Keratinocyte (primary cell): Measurements from ENCODE around the gene HOTAIR. TPM values are rescaled to one million over a fixed set of nuclear protein-coding genes. Genes with fewer than 3 reads are reported as not detected.

ENCODE experiments used
- DNase-seq: peaks from one replicate; pipeline ENCODE4 v3.0.0-alpha.2; 2011; ENCODE audit warnings: low read depth, missing footprints, low spot score
- FAIRE-seq: peaks from 2 replicates; lab custom pipeline; 2011; peaks lifted over from hg19 to GRCh38; lab: Jason Lieb, UNC
- H2AFZ ChIP-seq: 2 replicates; pipeline ENCODE4 v1.6.0; 2012; ENCODE audit warnings: low read length, control low read depth, inconsistent platforms; ENCODE audit not compliant: control insufficient read depth
- H3K27ac ChIP-seq: 2 replicates; pipeline ENCODE4 v1.5.1; 2011; ENCODE audit warnings: low read length; ENCODE audit not compliant: control insufficient read depth, insufficient read depth
- H3K27me3 ChIP-seq: 3 replicates; pipeline ENCODE4 v1.6.0; 2011; ENCODE audit warnings: low read length; ENCODE audit not compliant: control insufficient read depth, insufficient read depth; ENCODE audit errors: extremely low read depth
- H3K36me3 ChIP-seq, 2 experiments: 2 replicates in 1 of 2; 3 replicates in 1 of 2; pipeline ENCODE4 v1.5.1; 2011; ENCODE audit warnings: low read length in 2 of 2, mild to moderate bottlenecking in 1 of 2; ENCODE audit not compliant: control insufficient read depth in 2 of 2, insufficient read depth in 2 of 2; ENCODE audit errors: extremely low read depth in 1 of 2
- H3K4me1 ChIP-seq: 3 replicates; pipeline ENCODE4 v1.5.1; 2011; ENCODE audit warnings: low read length; ENCODE audit not compliant: control insufficient read depth, insufficient read depth; ENCODE audit errors: extremely low read depth
- H3K4me2 ChIP-seq: 3 replicates; pipeline ENCODE4 v1.6.0; 2011; ENCODE audit warnings: low read depth, low read length; ENCODE audit not compliant: control insufficient read depth, insufficient read depth; ENCODE audit errors: extremely low read depth
- H3K4me3 ChIP-seq, 3 experiments: fragments of 200-600 bp in 1 of 3; sonication (generic) in 1 of 3; 2 replicates in 2 of 3; 3 replicates in 1 of 3; pipeline ENCODE4 v1.5.1; 2011 to 2016; ENCODE audit warnings: low read length in 3 of 3, mild to moderate bottlenecking in 3 of 3, control low read depth in 2 of 3, inconsistent platforms in 1 of 3, low read depth in 1 of 3, mixed read lengths in 1 of 3, mixed run types in 1 of 3, moderate library complexity in 1 of 3; ENCODE audit not compliant: control insufficient read depth in 2 of 3, insufficient read depth in 2 of 3; ENCODE audit errors: extremely low read depth in 1 of 3
- H3K79me2 ChIP-seq: 2 replicates; pipeline ENCODE4 v1.6.0; 2012; ENCODE audit warnings: low read length; ENCODE audit not compliant: control insufficient read depth, insufficient read depth
- H3K9ac ChIP-seq: 3 replicates; pipeline ENCODE4 v1.6.0; 2011; ENCODE audit warnings: low read length; ENCODE audit not compliant: control insufficient read depth, insufficient read depth; ENCODE audit errors: extremely low read depth
- H3K9me1 ChIP-seq: 3 replicates; pipeline ENCODE4 v1.6.0; 2011; ENCODE audit warnings: low read length; ENCODE audit not compliant: control insufficient read depth, insufficient read depth; ENCODE audit errors: extremely low read depth
- H3K9me3 ChIP-seq: 2 replicates; pipeline ENCODE4 v1.5.1; 2012; ENCODE audit warnings: low read depth, low read length; ENCODE audit not compliant: control insufficient read depth
- H4K20me1 ChIP-seq: 3 replicates; pipeline ENCODE4 v1.6.0; 2011; ENCODE audit warnings: low read length; ENCODE audit not compliant: control insufficient read depth, insufficient read depth; ENCODE audit errors: extremely low read depth
- CTCF ChIP-seq, 3 experiments: IDR thresholded peaks in 1 of 3; conservative IDR thresholded peaks in 1 of 3; optimal IDR thresholded peaks in 1 of 3; 2 replicates in 2 of 3; 3 replicates in 1 of 3; pipeline versions ENCODE3 to v1.5.1; 2011; ENCODE audit warnings: low read length in 3 of 3, mild to moderate bottlenecking in 3 of 3, moderate library complexity in 2 of 3, control low read depth in 1 of 3, inconsistent platforms in 1 of 3; ENCODE audit not compliant: insufficient read depth in 2 of 3; ENCODE audit errors: extremely low read depth in 1 of 3
- EZH2 ChIP-seq: IDR thresholded peaks from one replicate; pipeline ENCODE4 v1.6.1; 2012; ENCODE audit warnings: inconsistent platforms, mild to moderate bottlenecking, low read length, moderate library complexity
- dilution Hi-C: fragments of 300-500 bp; cut with MboI; formaldehyde crosslinking; loops from one replicate; pipeline ENCODE4 v1.7.0; 2020; ENCODE audit warnings: low sequenced_read_pairs; ENCODE audit not compliant: extremely low pct_ligation_motif_present
- polyA plus RNA-seq, 5 experiments: library from polyadenylated mRNA; depleted of rRNA in 3 of 5; stranded (reverse) in 3 of 5; stranded (forward) in 1 of 5; unstranded in 1 of 5; fragments of >200 nt; gene quantifications; 1 replicate in 1 of 5; 2 replicates in 3 of 5; 3 replicates in 1 of 5; pipeline versions ENCODE4 v1.2.1 to v1.2.3, GENCODE V29; 2011 to 2012; ENCODE audit warnings: missing spikeins in 2 of 5, low read depth in 1 of 5, low replicate concordance in 1 of 5
- small RNA-seq, 3 experiments: library from RNA; depleted of rRNA; stranded (forward); fragments of <200 nt; gene quantifications; one replicate each; pipeline ENCODE3, GENCODE V24; 2012; ENCODE audit warnings: low read depth in 3 of 3, low replicate concordance in 1 of 3; ENCODE audit not compliant: insufficient read length in 3 of 3

HOTAIR gene
- polyA plus RNA-seq, 1 donor (not counting 4 experiments of a cell fraction or from before 2014, with no cell fraction given), result 4.0 TPM

- no peaks in the 10 kb centered on the region for H3K4me1 ChIP-seq
- no peak overlapping the region for H3K27ac ChIP-seq
- H4K20me1 ChIP-seq, result no peaks in the 10 kb centered on the region
- H3K36me3 ChIP-seq, result no peaks in the 10 kb centered on the region
- no peaks in the 10 kb centered on the region for H3K27me3 ChIP-seq
- DNase-seq (no peak), FAIRE-seq (no peak)
- no peak overlapping the region for H3K4me3 ChIP-seq
- no peak overlapping the region for H3K9ac ChIP-seq
- no peak for TF ChIP-seq EZH2
- no peak for TF ChIP-seq CTCF (optimal IDR thresholded peaks at IDR 0.05 in 1 of 3, IDR thresholded peaks at IDR 0.05 in 1 of 3, conservative IDR thresholded peaks at IDR 0.05 in 1 of 3; ENCODE audit: extremely low read depth in 1 of 3, insufficient read depth in 2 of 3, low read length in 3 of 3)
- H3K79me2 ChIP-seq, result no peaks in the 10 kb centered on the region
- H3K9me1 ChIP-seq, result no peaks in the 10 kb centered on the region
- H3K9me3 ChIP-seq, result no peaks in the 10 kb centered on the region
- H3K4me2 ChIP-seq, result no peak overlapping the region
- H2AFZ ChIP-seq, result no peak overlapping the region
- dilution Hi-C loops, result no loop called here
These were observed 57.7 kb downstream of the HOTAIR start for GRCh38 chr12:53916788-53917655.

Small RNA genes within 50 kb of the gene (small RNA-seq; reads per million reads assigned to genes)
- gene AC012531.3, result 0 reads per million in 3 experiments
- 0 reads per million in 3 experiments for gene AC012531.4
- gene MIR196A2, result 0.27 to 2.3 (median 0.67) reads per million in 3 experiments
- 0 reads per million in 3 experiments for gene RF01905
- 0 reads per million in 3 experiments for gene RF01906

Other genes starting within 250 kb of the HOTAIR start
- gene CALCOCO1, start 247.5 kb downstream of the HOTAIR start, polyA plus RNA-seq, result 51.8 to 142 TPM (median 67.3 TPM) in 3 replicates
- gene CISTR, start 223.0 kb downstream of the HOTAIR start, polyA plus RNA-seq, result not detected in 3 replicates
- 4.8 to 5.6 TPM (median 5.2 TPM) in 3 replicates for gene HOXC13, start 36.1 kb downstream of the HOTAIR start, polyA plus RNA-seq
- gene HOXC12, start 20.1 kb downstream of the HOTAIR start, polyA plus RNA-seq, result 0.35 to 1.2 TPM (median 0.47 TPM) in 3 replicates
- 1.2 to 2.4 TPM (median 1.6 TPM) in 3 replicates for gene HOXC11, start 1.8 kb downstream of the HOTAIR start, polyA plus RNA-seq
- 7.3 to 33.1 TPM (median 14.1 TPM) in 3 replicates for gene HOXC10, start 10.2 kb upstream of the HOTAIR start, polyA plus RNA-seq
- gene HOXC9, start 25.2 kb upstream of the HOTAIR start, polyA plus RNA-seq, result 1.1 to 3.3 TPM (median 1.8 TPM) in 3 replicates
- 1.8 to 3.8 TPM (median 2.0 TPM) in 3 replicates for gene HOXC8, start 34.0 kb upstream of the HOTAIR start, polyA plus RNA-seq
- gene HOXC6, start 53.5 kb upstream of the HOTAIR start, polyA plus RNA-seq, result 3.7 to 5.6 TPM (median 4.7 TPM) in 3 replicates
- gene HOXC5, start 58.1 kb upstream of the HOTAIR start, polyA plus RNA-seq, result 0.18 to 0.73 TPM (median 0.33 TPM) in 3 replicates
- gene HOXC4, start 78.9 kb upstream of the HOTAIR start, polyA plus RNA-seq, result 0.81 to 1.8 TPM (median 1.8 TPM) in 3 replicates
- gene SMUG1, start 214.0 kb upstream of the HOTAIR start, polyA plus RNA-seq, result 38.6 to 45.3 TPM (median 39.6 TPM) in 3 replicates